IMR-90 (cell line): Measurements from ENCODE around the gene SPIN1.

Source experiments
- CEBPB ChIP-seq: IDR thresholded peaks from 2 replicates; pipeline ENCODE4 v1.6.1; 2012; ENCODE audit warnings: low read depth, low read length, improper control_type of control experiment
- CHD1 ChIP-seq: IDR thresholded peaks from 2 replicates; pipeline ENCODE4 v1.6.1; 2012; ENCODE audit warnings: low read depth, low read length, improper control_type of control experiment
- CTCF ChIP-seq: conservative IDR thresholded peaks from 2 replicates; pipeline ENCODE4 v1.5.1; 2012; ENCODE audit warnings: mild to moderate bottlenecking, low read depth, low read length, improper control_type of control experiment
- MAZ ChIP-seq: IDR thresholded peaks from 2 replicates; pipeline ENCODE4 v1.6.1; 2012; ENCODE audit warnings: low read depth, mild to moderate bottlenecking, low read length, improper control_type of control experiment, moderate library complexity, borderline replicate concordance
- MXI1 ChIP-seq: IDR thresholded peaks from 2 replicates; pipeline ENCODE4 v1.6.1; 2012; ENCODE audit warnings: low read depth, mild to moderate bottlenecking, low read length, moderate library complexity, borderline replicate concordance
- NFE2L2 ChIP-seq: fragments of 150-350 bp; IDR thresholded peaks from 2 replicates; pipeline ENCODE4 v1.6.1; 2016; ENCODE audit warnings: low read depth, mild to moderate bottlenecking, low read length
- POLR2A ChIP-seq: IDR thresholded peaks from 2 replicates; pipeline ENCODE4 v1.6.1; 2012; ENCODE audit warnings: mild to moderate bottlenecking, low read depth, low read length
- RAD21 ChIP-seq: IDR thresholded peaks from 2 replicates; pipeline ENCODE4 v1.6.1; 2012; ENCODE audit warnings: low read length, improper control_type of control experiment
- RCOR1 ChIP-seq: IDR thresholded peaks from 2 replicates; pipeline ENCODE4 v1.6.1; 2012; ENCODE audit warnings: mild to moderate bottlenecking, low read length, improper control_type of control experiment; ENCODE audit not compliant: insufficient replicate concordance

GRCh38 chr9:88435336-88435735 is 47.1 kb downstream of the SPIN1 start:
- TF ChIP-seq MXI1 (no peak), CTCF (no peak), RAD21 (no peak), POLR2A (no peak), CHD1 (no peak), NFE2L2 (no peak), MAZ (no peak), RCOR1 (no peak), CEBPB (no peak)
